22Rv1 (cell line): ENCODE measurements around the gene SHC1.

Source experiments
- CTCF ChIP-seq: fragments of 450-650 bp; IDR thresholded peaks from 2 replicates; pipeline ENCODE4 v1.5.1; 2017; ENCODE audit warnings: mild to moderate bottlenecking
- ZFX ChIP-seq: fragments of 450-650 bp; IDR thresholded peaks from 2 replicates; pipeline ENCODE4 v1.6.1; 2017; ENCODE audit warnings: antibody characterized with exemption, borderline replicate concordance

GRCh38 chr1:155001425-155001674 lies 30.8 kb upstream of the SHC1 start:
- TF ChIP-seq CTCF (no peak), ZFX (no peak)
